ENCODE data around the gene CFAP46.

The CFAP46 gene

GRCh38 chr10:132842397-132842796, 100.0 kb downstream of the CFAP46 start:
- in situ Hi-C loops (cut with MboI; ENCODE audit: low pct_unique_long_range_greater_than_20kb, low sequenced_read_pairs): no loop called here

GRCh38 chr10:132841615-132841975, 100.8 kb downstream of the CFAP46 start:
- in situ Hi-C loops (cut with MboI; ENCODE audit: low pct_unique_long_range_greater_than_20kb, low sequenced_read_pairs): no loop called here
- no peak for DNase-seq

More at GRCh38 chr10:132842397-132842796, 100.0 kb downstream of the CFAP46 start:
- no peak for DNase-seq

DNA sequence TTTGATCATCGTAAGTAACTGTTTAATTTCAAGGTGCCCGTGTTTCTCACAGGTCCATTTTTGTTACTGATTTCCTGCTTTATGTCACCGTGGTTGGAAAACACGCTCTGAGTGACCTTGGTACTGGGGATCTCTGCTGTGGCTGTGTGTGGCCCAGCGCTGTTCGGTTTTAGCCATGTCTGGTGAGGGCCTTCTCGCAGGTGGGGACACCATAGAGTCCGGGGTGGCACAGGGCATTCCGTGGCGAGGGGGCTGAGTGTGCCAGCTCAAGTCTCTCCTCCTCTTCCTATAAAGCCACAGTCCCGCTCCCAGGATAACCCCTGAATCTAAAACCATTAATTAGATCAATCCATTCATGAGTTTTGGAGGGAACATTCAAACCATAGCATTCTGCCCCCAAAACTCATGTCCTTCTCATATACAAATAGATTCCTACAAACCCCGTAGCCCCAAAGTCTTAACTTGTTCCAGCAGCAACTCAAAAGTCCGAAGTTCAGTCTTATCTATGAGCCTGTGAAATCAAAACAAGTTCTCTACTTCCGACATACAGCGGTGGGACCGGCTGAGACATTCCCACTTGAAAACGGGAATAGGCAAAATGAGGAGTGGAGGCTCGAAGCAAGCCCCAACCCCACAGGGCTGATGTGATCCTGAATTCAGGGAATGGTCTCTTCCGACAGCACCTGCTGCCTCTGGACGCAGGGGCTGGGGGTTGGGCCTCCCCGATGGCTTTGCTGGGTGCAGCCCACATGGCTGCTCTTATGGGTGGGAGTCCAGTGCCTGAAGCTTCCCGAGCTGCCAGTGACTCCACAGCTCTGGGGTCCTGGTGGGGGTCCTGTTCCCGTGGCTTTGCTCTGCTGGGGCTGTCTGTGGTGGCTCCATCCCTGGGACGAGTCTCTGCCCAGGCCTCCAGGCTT, 101.4 kb downstream of the CFAP46 start:
- DNase-seq: no peak
- in situ Hi-C loops (cut with MboI; ENCODE audit: low pct_unique_long_range_greater_than_20kb, low sequenced_read_pairs): no loop called here

GRCh38 chr10:132839061-132839460, 103.3 kb downstream of the CFAP46 start:
- no peak for DNase-seq
- in situ Hi-C loops (cut with MboI; ENCODE audit: low pct_unique_long_range_greater_than_20kb, low sequenced_read_pairs): no loop called here

GRCh38 chr10:132838346-132838970, 103.9 kb downstream of the CFAP46 start:
- in situ Hi-C loops (cut with MboI; ENCODE audit: low pct_unique_long_range_greater_than_20kb, low sequenced_read_pairs): no loop called here
- DNase-seq: no peak

DNA sequence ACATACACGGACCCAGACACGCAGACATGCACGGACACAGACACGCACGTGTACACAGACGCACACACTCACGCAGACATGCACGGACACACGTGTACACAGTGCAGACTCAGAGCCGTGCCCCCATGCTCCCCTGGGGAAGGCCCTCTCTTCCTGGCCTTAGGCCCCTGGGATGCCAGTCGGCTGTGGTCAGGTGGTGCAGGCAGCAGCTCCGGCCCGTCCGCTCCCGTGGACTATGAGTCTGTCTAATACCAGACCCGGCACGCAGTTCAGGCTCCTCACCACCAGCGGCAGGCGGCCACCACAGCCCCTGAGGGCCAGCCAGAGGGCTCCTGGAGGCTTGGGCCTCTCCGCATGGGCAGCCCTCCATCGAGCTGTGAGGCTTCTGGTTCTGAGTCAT, 104.5 kb downstream of the CFAP46 start:
- in situ Hi-C loops (cut with MboI; ENCODE audit: low pct_unique_long_range_greater_than_20kb, low sequenced_read_pairs): no loop called here
- DNase-seq: no peak

DNA sequence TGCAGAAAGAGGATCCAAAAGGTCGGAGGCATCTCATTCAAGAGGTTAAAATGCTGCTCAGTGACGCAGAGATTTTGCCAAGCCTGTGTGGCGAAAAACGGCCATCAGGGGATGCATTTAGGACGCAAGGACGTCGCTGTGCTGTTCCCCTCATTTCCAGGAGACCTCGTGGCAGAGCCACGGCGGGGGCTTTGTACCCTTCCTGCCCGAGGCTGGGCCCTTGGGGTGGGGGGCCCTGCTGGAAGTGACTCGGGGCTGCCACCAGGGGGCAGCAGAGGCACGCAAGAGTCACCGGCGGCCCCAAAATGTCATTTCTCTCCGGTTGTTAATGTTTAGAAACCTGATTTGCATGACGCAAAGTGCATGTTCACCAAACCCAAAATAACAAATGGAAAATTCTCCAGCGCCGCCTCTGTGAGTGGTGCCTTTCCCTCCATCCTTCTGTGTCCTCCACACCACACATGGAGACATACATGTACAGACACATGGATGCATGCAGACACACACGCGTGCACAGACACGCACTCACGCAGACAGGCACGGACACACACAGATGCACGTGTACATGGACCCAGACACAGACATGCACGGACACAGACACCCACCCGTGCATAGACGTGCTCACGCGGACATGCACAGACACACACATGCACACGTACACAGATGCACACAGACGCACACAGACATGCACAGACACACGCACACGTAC, 105.4 kb downstream of the CFAP46 start:
- in situ Hi-C loops (cut with MboI; ENCODE audit: low pct_unique_long_range_greater_than_20kb, low sequenced_read_pairs): no loop called here
- peak; percentile 47 for DNase-seq

- no peak for DNase-seq
- in situ Hi-C loops (cut with MboI; ENCODE audit: low pct_unique_long_range_greater_than_20kb, low sequenced_read_pairs): no loop called here
Measured at GRCh38 chr10:132836248-132836831, 106.0 kb downstream of the CFAP46 start.

DNA sequence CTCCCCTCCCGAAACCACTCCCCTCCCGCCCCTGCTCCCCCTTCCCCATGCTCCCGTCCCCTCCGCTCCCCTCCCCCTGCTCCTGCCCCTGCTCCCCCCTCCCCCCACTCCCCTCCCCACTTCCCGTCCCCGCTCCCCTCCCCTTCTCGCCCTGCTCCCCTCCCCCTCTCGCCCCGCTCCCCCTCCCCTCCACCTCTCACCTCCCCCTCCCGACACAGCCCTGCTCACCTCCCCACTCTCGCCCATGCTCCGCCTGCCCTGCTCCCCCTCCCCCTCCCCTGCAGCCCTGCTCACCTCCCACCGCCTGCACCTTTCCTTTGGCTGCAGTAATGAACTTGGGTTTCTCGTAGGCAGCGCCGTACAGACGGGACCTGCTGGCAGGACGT, 106.5 kb downstream of the CFAP46 start:
- in situ Hi-C loops (cut with MboI; ENCODE audit: low pct_unique_long_range_greater_than_20kb, low sequenced_read_pairs): no loop called here

GRCh38 chr10:132834891-132835847, 107.2 kb downstream of the CFAP46 start:
- in situ Hi-C loops (cut with MboI; ENCODE audit: low pct_unique_long_range_greater_than_20kb, low sequenced_read_pairs): no loop called here
- DNase-seq: no peak

More for the DNA sequence above, 106.5 kb downstream of the CFAP46 start:
- no peak for DNase-seq

GRCh38 chr10:132834311-132834761, 108.0 kb downstream of the CFAP46 start:
- no peak for DNase-seq
- in situ Hi-C loops (cut with MboI; ENCODE audit: low pct_unique_long_range_greater_than_20kb, low sequenced_read_pairs): no loop called here

GRCh38 chr10:132833421-132834111, 108.8 kb downstream of the CFAP46 start:
- in situ Hi-C loops (cut with MboI; ENCODE audit: low pct_unique_long_range_greater_than_20kb, low sequenced_read_pairs): no loop called here
- DNase-seq: no peak

- no peak for DNase-seq
- in situ Hi-C loops (cut with MboI; ENCODE audit: low pct_unique_long_range_greater_than_20kb, low sequenced_read_pairs): no loop called here
Measured at GRCh38 chr10:132832186-132832969, 110.0 kb downstream of the CFAP46 start.

- in situ Hi-C loops (cut with MboI; ENCODE audit: low pct_unique_long_range_greater_than_20kb, low sequenced_read_pairs): no loop called here
- DNase-seq: no peak
Measured at GRCh38 chr10:132829403-132829802, 113.0 kb downstream of the CFAP46 start.

GRCh38 chr10:132828681-132829080, 113.7 kb downstream of the CFAP46 start:
- in situ Hi-C loops (cut with MboI; ENCODE audit: low pct_unique_long_range_greater_than_20kb, low sequenced_read_pairs): no loop called here

DNA sequence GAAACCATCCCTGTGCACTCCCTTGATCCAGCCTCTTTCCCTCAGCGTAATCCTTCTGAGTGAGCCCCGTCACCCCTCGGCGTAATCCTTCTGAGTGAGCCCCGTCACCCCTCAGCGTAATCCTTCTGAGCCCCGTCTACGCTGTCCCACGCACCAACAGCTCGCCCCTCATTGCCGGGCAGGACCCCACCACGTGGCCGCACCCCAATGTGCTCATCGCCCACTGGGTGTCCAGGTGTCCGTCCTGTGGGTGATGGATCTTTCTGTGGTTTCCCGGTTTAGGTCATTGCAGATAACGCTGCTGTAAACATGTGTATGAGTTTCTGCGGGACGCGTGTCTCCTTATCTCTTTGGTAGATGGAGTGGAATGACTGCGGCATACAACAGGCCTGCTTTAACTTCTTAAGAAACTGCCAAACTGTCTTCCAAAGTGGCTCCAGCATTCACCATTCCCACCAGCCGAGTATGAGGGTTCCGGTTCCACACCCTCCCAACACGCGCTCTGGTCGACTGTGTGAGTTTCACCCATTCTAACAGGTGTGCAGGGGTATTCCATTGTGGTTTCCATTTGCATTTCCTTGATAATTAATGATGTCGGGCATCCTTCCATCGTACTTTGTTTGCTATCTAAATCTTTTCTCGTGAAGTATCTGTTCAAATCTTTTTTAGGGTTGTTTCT, 114.4 kb downstream of the CFAP46 start:
- no peak for DNase-seq
- in situ Hi-C loops (cut with MboI; ENCODE audit: low pct_unique_long_range_greater_than_20kb, low sequenced_read_pairs): no loop called here

More at GRCh38 chr10:132828681-132829080, 113.7 kb downstream of the CFAP46 start:
- no peak for DNase-seq

DNA sequence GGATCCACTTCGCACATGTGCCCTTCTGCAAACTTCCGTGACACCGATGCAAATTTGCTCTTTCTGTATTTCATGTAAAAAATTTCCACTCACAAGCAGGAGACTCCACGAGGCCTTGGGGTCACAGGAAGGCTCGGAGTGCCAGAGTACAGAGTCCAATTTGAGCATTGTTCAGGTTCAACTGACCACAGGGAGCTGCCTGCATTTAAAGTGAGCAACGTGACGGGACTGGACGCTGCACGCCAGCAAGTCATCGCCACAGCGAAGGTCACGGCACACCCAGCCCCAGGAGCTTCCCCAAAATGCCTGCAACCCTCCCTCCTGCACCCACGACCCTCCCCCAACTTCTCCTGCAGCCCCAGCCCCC, 115.0 kb downstream of the CFAP46 start:
- DNase-seq: no peak
- in situ Hi-C loops (cut with MboI; ENCODE audit: low pct_unique_long_range_greater_than_20kb, low sequenced_read_pairs): no loop called here

Measured in KBM-7 (cell line).